NCI-H748 treated with DMSO at 0.1 percent for 48 hours (cell line): ENCODE measurements around the gene SDC4.
A peak's percentile ranks its signal among the peaks of the same experiment; 100 is the strongest.

Experiments
- DNase-seq: peaks from one replicate; lab custom pipeline; 2025; lab: John Stamatoyannopoulos, UW

Gene SDC4

DNA sequence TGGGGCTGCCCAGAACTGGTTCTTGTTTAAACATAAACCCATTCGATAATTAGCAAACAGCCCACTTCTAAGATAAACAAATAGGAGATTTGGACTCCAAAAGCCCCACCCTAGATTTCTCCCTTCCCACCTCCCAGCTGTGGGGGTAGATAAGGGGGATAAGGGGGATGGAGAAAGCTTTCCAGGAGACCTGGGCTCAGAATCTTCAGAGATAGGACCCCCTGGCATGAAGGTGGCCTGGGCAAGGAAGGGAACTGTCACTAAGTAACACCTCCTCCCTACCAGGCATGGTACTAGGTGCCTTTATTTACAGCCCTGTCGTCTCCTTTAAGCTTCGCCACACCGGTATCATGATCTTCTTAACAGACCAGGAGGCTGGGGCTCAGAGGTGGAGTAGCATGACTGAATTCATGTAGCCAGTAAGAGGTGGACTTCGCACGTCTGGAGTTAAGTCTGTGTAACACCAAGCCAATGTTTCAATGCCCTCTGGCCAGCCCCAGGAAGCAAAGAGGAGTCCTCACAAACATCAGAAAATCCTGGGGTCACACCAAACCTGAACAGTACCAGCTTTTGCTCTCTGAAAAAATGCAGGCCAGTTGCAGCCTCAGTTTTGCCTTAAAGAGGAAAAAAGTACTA is 4.6 kb downstream of the SDC4 start:
- peak; percentile 81 for DNase-seq

DNA sequence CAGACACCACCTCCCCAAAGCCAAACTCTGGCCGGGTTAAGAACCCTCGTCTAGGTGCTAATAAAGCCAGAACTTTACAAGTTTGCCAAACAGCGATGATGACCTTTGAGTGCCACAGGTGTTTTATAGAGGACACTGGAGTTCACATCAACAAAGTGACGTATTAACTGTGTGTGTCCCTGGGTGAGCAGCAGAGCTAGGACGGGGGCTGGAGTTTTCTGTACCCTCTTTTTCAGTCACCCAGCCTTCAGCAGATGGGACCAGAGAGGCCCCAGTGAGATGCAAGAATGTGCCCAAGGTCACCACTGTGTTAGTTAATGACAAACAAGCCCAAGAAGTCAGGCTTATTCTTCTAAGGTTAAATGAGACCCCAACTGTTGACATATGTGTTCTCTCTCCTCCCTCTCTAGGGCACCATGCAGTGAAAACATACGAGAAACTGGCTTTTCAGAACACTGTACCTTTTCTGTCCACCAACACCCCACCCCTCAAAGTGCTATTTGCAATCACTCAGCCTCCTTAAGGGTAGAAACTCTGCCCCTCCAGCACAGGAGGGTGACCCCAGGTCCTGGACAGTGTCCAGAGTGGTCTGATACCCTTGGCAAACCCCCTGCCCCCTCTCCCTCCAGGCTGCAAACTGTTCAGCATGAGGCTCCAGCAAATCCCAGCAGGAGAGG is 5.2 kb downstream of the SDC4 start:
- DNase-seq: peak; percentile 26

DNA sequence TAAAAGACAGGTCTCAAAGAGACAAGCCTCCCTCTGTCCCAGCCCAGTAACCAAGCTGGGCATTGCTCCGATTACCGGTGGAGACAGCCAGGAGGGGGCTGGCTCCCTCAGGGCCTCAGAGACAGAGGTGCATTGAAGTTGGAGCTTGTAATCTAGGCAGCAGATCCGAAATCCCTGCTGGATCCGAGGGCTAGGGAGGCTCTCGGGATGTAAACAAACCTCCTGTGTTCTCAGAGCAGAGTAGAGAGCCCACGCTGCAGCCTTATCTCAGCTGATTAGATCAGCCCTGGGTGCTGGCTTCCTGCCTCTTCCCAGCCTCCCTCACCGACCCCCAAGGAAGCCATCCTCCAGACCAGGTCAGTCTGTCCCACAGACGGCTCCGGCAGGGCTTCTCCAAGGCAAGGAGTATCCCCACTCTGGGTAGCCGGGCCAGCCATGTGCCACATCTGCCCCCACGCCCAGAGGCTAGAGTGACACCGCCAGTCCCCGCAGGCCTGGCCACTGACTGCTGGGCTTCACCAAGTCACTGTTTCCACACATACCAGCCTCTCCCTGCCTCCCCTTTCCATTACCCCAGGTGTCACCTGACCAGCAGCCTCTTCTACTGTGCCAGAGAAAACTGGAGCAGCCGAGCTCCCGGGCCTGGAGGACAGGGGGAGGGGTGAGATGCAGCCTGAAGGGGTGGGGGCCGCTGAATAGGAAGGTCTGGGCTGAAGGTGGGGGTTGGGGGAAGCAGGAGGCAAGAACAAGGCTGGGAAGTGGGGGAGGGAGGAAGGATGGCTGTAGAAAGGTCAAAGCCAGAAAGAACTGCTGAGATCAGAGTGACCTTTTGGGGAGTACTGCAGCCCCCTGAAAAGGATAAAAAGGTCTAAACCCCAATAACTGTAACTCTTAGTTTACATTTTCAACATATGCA is 6.0 kb downstream of the SDC4 start:
- no peak for DNase-seq

DNA sequence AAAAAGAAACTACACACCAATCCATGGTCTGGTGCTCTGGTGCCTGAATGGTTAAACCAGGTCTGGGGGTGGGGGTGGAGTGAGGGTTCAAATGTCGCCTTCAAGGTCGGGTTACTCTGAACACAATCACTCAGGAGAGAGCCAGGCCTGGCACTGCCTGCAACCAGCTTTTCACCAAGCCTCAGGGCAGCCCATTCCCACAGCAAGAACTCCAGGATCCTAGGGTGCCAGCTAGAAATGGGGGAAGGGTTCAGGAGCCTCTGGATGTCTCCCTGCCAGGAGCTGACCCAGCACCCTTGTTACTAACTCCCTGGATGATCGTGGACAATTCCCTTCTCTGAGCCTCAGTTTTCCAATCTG is 6.7 kb downstream of the SDC4 start:
- no peak for DNase-seq

DNA sequence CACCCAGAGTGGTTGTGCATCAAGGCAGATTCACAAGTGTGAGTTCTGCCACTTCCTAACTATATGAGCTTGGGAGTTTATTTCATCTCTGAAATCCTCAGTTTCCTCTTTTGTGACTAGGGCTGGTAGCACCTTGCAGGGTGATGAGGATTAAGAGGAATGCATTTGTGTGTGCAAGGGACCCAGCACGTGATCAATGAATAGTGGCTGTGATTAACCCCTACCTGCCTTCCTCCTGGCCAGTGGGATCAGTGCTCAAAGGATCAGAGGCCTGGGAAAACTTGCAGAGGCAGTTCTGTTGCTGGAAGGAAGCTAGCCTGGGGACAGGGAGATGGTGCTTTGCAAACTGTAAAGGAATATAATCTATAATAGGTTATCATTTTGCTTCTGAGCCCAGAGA is 7.3 kb downstream of the SDC4 start:
- DNase-seq: no peak

DNA sequence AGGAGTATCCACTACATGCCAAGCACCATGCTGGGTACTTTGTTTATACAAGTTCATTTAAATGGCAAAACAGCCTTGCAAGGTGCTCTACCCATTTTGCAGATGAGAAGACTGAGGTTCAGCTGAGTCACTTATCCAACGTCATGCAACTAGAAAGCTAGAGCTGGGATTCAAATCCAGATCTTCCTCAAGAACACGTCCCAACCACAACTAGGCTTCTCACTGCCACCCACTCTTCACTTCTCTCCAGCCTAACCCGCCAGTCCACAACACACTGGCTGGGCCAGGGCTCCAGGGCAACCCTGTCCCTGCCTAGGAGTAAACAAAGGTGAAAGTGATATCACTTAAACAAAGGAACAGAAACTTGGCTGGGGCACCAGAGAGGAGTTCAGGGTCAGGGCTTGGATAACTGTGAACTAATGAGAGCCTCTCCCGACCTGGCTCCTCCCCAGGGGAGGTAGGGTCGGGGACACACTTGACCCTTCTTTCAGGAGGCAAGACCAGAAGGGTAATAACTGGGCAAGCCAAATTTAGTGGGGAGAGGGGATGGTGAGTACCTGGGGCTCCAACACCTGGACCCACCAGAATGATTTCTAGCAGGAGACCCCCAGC is 7.9 kb downstream of the SDC4 start:
- no peak for DNase-seq

DNA sequence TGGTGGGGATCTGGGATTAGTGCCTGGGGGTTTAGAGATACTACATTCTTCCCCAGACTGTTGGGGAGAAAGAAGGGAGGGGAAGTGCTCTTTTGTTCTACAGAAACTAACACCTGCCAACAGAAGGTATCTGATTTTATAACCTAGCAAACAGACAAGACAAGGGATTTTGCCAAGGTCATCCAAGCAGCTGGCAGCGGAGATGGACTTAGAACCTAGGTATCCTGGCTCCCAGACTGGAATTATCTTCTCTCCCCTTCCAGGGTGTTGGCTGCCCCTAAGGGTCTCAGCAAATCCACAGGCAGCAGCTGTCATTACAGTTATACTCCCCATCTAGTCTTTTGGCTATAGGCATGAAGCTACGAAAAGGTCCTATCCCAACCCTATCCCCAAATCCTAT is 8.4 kb downstream of the SDC4 start:
- no peak for DNase-seq

DNA sequence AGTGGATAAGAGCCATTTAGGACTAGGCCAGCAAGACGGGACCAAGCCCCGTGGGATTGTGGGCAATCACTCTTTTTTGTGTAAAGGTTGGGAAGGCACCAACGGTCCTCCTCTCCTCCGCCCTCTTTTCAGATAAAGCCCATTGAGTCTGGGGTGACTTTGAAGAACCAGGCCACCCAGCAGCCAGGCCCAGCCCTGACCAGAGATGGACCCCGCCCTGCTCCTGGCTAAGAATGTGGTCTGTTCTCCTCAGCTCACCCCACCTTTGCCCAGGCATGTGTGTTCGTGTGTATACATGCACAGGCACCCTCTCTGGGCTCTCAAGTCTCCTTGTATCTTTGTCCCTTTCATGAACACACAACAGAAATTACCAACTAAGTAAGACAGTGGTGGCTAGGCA is 9.1 kb downstream of the SDC4 start:
- DNase-seq: no peak

DNA sequence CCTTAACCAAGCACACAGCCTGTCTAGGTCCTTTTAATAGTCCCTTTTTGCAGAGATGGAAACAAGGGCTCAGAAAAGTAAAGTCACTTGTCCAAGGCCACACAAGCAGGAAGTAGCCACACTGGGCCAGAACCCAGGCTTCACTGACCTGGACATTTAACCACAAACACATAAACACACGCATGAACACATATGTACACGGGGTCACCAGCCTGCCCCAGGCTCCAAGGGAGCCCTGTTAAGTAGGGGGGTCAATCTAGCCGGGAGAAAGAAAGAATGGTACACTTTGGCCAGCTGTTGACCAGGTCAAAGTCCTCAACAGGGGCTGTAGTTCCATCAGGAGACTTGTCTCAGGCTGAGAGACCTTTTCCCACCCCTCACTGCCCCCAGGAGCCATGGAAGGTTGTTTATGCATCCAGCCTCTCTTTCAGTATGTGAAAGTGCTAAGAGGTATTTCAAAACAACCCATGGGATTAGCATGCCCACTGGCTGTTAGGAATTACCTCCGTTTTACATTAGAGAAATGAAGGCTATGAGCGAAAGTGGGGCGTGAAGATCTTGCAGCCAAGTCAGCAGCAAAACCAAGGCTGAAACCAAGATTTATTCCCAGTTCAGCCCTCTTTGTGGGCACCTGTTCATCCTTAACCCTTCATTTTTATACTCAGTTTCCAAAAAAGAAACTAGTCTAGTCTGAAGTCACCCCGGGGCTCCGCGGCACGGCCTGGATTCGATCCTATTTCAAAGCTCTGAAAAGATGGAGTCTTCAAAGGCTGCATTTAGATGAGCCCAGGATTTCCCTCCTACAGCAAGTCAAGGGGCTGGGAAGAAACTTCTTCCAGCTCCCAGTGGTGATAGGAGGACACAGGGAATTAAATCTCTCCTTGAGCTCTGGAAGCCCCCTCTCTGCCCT is 9.8 kb downstream of the SDC4 start:
- no peak for DNase-seq

DNA sequence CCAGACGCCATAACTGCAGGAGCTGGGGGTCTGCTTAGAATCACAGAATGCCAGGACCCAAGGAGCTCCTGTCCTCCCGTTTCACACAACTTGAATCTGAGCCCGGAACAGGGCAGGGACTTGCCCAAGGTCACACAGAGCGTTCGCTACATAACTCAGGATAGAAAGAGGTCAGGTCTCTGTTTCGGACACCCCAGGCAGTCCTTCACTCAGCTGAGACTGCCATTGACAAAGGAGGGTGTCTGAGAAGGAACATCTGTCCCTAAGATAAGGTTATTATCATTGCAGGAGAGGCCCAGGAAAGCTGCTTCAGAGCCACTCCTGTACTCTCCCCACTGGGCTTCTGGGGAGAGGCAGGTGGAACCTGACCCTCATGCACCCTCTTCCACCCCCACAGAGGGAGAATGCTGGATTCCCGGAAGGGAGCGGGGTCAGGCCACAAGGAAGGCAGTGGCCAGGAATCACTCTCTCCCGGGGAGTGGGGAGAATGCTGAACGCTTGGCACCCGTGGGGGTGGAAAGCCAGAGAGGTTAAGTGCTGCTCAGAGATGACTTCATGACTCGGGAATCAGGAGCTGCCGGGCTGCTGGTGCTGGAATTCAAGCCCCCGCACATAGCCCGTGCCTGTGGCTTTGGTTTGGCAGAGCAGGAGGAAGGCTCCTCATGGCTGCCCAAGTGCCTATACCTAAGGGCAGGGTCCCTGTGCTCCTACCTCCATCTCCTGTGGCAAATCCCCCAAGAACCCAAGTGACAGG is 10.7 kb downstream of the SDC4 start:
- DNase-seq: no peak

DNA sequence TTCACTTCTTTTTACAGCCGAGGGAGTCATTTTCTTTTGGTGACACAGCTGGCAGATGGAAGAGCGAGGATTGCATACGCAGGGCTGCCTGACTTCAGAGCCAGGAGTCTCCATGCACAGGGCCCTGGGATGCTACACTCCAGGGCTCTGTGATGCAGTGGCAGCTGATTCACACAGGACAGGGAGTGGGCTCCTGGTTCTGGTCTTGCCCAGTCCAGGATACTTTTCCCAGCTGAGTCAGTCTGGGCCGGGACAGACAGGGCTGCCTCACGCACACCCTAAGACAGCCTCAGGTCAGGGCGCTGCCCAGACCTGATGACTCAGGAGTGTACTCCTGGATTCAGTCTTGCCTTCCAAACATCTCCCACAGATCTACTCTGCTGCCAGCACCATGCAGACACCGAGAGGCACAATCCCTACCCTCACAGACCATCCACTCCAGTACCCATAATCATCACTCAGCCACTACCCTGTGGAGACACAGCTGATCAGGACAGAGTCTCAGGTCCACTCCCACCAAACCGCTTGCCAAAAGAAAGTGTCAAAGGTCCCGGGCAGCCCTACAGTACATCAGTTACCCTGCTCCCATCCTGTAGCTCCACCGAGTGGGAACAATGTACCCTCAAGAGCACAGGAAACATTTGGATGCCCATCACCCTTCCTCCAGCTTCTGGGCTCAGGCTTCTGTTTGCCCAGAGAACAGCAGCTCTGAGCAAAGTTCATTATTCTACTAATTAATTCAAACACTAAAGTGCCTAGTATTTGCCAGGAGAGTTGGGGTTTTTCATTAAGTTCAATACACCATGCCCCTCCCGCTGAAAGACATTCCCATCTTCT is 11.5 kb downstream of the SDC4 start:
- DNase-seq: no peak

DNA sequence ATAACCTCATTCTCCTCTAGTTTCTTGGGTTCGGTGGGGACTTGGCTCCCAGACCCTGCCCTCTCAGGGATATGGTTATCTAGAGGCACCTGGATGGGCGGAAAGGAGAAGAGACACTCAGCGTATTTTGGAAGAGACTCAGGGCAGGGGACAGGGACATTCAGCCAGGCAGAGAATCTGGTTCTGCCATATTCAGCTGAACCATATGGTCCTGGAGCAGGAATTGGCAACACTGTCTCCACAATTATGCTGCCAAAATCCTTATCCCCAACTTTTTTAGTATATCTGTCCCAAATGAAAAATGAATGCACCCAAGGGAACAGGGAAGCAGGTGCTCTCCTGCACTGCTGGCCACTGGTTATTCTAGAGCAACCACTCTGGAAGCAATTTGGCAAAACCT is 17.7 kb downstream of the SDC4 start:
- no peak for DNase-seq

DNA sequence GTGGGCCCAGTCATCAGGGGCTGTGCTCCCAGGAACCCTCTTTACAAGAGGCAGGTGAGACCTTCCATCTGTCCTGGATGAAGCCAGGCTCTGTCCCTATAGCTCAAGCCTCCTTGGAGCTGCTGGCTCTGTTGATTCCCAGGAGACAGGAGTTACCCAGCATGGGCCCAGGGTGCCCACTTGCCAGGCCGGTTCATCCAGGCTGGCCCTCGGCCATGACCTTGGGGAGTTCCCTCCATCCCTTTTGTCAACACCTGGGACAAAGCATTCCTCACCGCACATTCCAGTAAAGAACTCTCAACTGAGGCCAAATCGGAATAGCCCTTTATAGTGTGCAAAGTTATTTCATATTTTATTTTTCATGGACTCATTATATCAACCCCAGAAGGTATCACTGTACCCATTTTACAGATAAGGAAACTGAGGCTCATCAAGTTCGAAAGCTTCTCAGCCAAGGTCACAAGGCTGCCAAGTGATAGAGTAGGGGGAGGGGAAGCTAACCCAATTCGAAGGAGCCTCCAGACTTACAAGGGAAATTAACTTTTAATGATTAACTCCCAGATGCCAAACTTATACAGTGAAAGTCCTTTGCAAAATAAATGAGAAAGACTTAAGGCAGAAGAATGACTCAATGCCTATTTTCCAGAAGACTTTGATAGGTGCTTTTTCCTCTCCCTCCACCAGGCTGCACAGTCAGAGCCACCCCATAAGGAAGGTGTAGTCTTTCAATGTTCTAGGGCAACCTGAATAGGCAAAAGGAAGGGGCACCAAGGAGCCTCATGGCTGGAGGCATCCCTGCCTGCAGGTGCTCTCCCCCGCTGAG is 18.5 kb downstream of the SDC4 start:
- no peak for DNase-seq

DNA sequence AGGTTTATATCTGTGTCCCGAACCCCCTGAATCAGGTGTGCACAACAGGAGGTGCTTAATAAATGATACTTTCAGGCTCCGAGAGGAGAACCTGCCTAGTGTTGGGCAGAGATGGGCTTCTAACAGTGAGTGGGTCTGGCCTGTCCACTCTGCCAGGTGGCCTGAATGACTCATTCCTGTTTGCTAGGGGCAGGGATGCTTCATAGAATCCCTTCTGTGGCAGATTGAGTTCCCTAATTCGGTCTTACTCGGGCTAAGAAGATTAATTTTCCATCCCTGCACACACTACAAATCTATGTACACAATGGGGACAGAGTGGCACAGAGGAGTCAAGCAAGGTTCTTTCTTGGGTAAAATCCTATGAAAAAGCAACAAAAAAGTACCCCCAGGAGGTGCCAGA is 19.8 kb downstream of the SDC4 start:
- no peak for DNase-seq

DNA sequence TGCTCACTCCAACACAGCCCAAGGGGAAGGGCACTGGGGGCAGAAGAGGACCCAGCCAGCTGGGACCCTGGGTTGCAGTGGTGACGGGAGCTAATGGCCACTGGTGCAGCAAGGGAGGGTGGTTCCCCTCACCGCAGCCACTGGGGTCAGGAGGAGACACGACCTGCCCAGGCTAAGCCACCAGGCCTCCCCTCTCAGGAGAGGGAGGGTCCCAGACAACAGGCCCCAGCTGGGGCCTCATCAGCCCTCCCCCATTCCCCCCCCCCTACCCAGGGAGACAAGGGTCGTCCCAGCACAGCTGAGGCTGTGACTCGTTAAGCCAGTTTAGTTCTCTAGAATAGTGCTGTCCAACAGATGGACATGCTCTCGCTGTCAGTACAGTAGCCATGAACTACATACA is 22.9 kb downstream of the SDC4 start:
- DNase-seq: no peak

DNA sequence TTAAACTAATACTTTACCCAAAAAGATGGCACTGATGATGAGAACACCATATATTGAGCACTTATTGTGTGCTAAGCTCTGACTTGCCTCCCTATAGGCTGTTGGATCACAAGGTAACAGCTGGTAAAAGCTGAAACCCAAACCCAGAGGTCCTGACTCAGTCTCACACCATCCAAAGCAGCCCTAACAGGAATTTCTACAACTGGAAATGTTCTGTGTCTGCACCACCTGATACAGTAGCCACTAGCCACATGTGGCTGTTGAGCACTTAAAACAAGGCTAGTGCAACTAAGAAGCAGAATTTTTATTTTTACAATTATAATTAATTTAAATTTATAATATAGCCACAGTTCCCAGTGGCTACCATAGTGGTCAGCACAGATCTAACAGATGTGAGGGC is 24.5 kb downstream of the SDC4 start:
- DNase-seq: no peak

DNA sequence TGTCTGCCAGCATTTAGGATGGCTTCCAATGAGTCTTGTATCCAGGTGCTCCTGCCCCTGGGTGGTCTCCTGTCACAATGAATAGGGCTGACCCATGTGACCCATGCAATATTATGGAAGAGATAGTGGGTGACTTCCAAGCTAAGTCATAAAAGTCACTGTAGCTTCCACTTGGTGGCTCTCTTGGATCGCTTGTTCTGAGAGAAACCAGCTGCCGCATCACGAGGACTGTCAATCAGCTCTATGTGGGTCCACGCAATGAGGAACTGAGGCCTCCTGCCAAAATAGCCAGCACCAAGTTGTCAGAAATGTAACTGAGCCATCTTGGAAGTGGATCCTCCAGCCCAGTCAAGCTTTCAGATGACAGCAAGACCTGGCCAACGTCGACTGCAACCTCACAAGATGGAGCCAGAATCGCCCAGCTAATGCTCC is 25.3 kb downstream of the SDC4 start:
- DNase-seq: peak; percentile 7

DNA sequence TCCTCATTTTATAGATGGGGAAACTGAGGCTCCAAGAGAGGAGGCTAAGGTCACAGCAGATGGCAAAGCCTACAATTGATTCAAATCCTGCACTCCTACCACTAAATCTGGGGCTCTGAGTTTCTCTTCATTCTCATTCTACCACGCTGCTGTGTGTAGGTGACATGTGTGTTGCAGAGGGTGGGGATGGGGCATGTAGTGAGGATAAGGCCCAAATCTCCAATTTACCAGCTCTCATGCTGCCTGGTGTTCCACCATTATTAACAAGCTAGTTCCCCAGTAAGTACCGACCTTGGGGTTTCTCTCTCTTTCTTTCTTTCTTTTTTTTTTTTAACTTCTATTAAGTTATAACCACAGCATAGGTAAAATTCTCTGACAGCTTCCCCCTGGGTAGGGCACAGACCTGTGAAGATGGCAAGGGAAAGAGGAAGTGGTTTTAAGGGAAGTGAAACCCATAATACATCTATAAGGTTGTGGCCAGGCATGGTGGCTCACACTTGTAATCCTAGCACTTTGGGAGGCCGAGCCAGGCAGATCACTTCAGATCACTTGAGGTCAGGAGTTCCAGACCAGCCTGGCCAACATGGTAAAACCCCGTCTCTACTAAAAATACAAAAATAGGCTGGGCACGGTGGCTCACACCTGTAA is 27.2 kb downstream of the SDC4 start:
- DNase-seq: no peak

DNA sequence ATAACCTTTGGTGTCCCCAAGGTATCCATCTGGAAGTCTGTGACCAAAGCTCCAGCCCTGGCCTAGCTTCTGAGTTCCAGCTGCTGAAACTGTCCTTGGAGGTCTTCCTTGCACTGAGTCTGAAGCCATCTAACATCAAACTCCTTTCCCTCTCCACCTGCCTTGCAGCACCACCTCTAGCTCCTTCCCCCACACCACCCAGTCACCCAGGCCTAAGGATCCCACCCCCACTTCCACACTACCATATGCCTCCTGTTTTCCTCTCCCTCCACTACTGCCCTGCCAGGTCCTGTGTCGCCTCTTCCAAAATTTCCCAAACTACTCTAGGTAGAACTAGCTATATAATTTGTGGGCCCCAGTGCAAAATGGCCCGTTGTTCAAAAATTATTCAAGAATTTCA is 29.3 kb downstream of the SDC4 start:
- DNase-seq: no peak
